GM19324 (cell line): Measurements from ENCODE around the gene MAP3K15.

ENCODE experiments used
- ATAC-seq: cut with Tn5 transposase; IDR thresholded peaks from one replicate; pipeline ENCODE4 v1.9.1; 2021; ENCODE audit warnings: mild to moderate bottlenecking, moderate library complexity; ENCODE audit not compliant: unreplicated experiment, low FRiP score

The MAP3K15 gene

DNA sequence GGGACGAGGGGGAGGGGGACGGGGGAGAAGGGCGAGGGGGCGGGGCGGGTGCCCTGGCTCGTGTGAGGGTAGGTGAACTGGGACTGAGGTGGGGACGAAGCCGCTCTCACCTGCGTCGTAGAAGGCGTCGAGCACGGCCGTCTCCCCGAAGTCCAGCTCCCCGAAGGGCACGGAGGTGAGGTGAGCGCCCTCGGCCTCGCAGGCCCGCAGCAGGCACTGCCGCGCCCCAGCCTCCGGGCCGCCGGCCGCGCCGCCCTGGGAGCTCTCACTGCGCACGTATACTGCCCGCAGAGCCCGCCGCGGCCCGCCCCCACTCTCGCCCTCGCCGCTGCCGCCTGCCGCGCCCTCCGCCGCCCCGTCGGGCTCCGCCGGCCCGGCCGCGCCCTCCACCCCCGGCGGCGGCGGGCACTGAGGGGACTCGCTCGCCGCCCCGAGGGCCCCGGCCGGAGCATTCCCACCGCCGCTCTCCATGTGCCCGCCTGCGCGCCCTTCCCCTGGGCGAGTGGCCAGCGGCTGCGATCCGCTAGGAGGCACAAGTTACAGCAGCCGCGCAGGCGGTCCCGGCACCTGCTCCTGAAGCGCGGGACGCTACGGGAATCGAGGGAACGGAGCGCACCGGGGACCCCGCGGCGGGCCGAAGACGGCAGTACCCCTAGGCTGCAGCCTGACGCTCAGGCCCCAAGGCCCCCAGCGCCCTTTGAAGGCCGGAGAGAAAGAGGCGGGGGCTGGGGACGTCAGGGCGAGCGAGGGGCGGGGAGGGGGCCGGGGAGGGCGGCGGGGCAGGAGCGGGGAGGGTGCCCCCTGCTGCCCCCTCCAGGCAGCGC is at the start of gene MAP3K15:
Gene MAP3K15, minus strand, starts transcription at position 718 of the 824 bp plus-strand sequence. Its CDS starts 247 bp downstream, at position 471.
- no peak for ATAC-seq

DNA sequence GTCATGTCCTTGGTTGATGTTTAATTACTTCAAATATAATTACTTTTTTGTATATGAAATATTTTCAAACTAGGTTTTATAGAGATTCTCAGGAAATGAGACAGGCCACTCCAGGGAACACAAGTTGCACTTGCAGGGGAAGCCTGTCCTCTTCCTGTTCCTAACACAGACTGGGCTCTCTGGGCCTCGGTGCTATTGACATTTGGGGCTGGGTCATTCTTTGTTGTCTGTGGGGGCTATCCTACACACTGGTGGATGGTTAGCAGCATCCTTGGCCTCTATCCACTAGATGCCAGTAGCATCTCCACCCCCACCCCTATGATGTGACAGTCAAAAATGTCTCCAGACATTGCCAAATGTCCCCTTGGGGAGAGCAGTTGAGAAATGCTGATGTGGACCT is 49.3 kb upstream of the MAP3K15 start:
- ATAC-seq = no peak

- ATAC-seq = peak; percentile 24
Observed at GRCh38 chrX:19563746-19564145, 48.4 kb upstream of the MAP3K15 start.

DNA sequence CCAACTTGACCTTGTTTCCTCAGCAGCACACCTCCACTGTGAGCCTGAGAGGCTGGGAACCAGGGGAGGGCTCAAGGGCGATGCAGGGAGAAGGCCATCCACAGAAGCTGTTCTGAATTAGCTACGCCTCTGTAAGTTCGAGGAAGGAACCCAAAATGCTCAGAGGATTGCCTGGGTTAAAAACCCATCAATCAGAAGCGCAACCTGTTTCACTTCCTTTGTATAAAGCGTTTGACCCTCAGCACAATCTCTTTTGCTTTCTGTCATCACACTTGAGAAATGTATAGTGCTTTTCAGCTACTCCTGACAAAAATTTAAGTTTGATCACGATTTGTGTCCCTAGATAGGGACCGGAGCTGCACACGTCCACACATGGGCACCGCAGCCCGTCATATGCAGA is 48.0 kb upstream of the MAP3K15 start:
- peak; percentile 46 for ATAC-seq

DNA sequence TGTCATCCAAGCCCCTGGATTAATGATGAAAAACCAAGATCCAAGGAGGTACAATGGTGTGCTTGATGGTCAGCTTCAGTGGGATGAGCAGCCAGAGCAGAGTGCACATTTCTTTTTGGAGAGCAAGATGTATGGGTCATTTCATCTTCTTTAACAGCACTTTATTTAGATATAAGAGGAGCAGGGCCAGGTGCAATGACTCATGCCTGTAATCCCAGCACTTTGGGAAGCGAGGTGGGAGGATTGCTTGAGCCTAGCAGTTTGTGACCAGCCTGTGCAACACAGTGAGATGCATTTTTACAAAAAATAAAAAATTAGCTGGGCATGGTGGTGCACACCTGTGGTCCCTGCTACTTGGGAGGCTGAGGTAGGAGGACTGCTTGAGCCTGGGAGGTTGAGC is 45.3 kb upstream of the MAP3K15 start:
- no peak for ATAC-seq

DNA sequence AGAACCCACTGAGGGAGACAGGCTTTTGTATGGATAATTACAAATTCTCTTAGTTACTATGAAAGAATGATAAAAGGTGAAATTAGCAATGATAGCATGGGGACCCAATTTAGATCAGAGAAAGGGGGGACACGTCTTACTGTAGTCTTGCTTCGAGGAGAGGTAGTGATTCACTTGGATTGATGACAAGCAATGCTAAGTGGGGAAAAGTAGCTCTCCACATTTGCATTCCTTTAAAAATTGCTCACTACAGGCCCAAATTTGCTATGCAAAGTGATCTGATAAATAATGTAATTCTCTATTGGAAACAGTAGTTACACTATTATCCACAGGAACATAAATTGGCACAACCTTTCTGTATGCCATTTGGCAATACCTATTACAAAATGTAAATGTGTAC is 42.5 kb upstream of the MAP3K15 start:
- ATAC-seq = no peak

DNA sequence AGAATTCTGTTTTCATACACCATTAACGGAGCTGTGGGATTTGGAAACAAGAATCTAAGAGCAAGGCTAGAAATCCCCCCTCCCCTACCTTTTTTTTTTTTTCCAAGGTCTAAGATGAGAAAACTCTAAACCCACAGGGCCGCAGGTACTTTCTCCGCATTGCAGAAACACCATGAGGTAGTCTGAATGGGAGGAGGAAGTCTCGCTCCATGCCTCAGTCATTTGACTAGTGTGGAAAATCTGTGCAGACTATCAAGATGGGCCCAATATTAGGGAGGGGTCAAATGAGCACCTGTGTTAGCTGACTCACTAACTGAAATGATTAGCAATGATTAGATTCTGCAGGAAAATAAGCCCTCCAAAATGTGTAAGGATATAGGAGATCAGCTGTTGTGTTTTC is 40.9 kb upstream of the MAP3K15 start:
- ATAC-seq = no peak

GRCh38 chrX:19555683-19556082 is 40.4 kb upstream of the MAP3K15 start:
- no peak for ATAC-seq

DNA sequence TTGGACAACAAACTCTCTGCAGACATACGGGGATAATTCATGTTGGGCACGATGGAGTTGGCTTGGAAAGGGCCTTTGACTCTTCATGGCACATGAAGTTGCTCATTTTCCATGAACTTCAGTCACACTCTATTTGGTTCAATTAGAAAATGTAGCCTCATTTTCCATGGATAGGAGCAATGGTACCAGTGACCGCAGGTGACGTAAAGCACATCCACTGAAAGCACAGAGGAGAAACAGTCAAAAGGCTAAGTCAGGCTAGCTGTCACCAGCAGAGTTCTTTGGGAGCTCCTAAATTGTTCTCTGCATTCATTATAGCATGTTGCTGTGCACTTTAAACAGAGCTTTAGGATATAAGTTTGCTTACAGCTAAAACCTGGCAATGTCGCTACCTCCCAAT is 39.9 kb upstream of the MAP3K15 start:
- ATAC-seq = no peak

GRCh38 chrX:19554786-19555185 is 39.5 kb upstream of the MAP3K15 start:
- ATAC-seq = no peak

DNA sequence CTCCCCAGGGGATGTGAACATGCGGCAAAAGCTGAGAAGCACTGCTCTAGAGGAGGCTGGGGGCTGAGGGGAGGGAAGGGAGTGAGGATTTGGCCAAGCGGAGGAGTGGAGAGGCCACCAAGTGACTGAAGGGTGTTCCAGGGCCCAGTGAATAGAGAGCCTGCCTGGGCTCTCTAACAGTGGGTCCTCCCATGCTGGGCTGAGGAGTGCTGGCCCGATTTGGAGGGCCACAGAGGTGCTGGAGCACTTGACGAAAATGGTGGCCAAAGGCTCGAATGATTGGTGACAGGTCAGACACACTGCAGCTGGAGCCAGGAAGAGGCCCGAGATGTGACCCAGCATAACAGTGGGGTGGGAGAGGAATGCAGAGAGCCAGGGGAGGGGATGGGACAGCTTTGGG is 37.5 kb upstream of the MAP3K15 start:
- no peak for ATAC-seq

GRCh38 chrX:19549838-19550237 is 34.5 kb upstream of the MAP3K15 start:
- ATAC-seq = no peak

- no peak for ATAC-seq
Observed at GRCh38 chrX:19548934-19549333, 33.6 kb upstream of the MAP3K15 start.

DNA sequence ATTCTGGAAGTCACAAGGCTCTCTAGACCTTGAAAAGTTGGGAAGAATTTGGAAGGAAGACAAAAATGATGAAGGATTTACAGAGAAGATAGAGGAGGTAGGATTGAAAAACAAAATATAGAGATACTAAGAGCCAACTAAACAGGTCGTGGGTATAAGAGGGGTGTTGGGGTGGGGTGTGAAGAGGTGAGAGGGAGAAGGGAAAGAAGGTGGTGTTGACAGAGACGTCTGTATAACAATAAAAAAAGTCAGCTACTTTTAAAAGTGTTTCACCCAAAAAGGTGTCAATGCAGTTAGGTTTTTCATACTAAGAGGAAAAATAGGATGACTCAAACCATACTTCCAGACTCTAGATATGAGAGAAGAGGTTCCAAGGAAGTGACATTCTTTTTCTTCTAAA is 33.0 kb upstream of the MAP3K15 start:
- no peak for ATAC-seq

DNA sequence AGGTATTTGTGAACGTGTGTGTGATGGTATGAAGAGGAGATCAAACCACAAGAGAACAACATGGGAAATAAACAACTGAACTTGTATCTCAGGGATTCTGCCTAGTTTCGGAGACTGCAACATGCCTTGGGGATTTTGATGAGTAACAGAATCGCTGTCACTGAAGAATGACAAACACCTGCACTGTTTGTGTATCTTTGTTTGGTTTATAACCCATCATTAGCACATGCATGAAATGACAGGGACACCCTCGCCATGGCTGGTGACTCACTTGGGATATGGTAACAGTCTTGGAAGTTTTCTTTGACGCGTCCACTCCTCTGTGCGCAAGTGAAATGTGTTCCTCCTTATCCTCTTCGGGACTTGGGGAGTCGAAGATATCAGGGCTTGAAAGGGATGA is 30.3 kb upstream of the MAP3K15 start:
- ATAC-seq = no peak

- ATAC-seq = no peak
Observed at GRCh38 chrX:19544693-19545305, 29.5 kb upstream of the MAP3K15 start.

DNA sequence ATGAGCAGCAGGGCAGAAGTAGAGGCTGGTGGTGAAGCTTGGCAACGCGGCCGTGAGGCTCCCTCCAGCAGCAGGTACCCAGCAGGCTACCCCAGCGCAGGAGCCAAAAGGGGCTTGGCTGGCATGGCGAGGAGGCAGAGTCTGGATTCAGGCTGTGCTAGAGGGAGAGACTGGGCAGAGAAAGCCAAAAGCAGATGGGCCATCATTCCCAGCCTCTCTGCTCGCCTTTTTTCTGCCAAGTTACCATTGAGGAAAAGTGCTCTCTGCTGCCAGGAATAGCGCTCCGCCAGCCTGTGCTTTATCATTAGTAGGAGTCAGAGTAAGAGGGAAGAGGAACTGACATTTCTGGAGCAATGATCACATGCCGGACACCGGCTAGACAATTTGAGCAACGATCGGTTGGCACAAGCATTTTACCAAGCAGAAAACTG is 28.7 kb upstream of the MAP3K15 start:
- ATAC-seq = no peak

DNA sequence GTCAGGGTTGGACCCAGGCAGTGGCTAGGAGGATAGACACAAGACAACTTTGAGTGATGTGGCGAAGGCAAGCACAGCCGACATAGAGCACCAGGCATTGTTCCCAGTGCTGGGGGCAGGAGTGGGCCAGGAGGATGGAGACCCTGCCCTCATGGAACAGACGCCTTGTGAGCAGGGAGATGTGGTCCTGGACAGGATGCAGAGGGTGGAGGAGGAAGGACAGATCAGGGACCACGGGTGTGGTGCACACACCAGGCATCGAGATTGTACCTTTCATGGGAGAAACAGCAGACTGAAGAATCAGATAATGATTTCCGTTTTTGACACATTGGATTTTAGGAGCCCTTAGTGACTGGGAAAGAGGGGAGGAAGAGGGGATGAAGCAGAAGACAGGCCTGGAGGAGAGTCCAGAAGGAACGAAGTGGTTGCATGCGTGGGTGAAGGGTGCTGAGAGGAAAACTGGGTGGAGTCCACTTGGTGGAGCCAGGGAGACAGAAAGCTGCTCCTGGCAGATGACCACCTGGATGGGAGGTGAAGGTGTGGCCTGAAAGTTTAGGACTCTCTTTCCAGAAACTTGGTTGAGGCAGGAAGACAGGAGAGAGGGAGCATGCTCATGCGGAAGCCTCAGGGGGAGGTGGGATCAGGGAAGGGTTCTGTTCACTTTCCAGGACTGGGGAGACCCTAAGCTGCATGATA is 27.9 kb upstream of the MAP3K15 start:
- ATAC-seq = no peak

DNA sequence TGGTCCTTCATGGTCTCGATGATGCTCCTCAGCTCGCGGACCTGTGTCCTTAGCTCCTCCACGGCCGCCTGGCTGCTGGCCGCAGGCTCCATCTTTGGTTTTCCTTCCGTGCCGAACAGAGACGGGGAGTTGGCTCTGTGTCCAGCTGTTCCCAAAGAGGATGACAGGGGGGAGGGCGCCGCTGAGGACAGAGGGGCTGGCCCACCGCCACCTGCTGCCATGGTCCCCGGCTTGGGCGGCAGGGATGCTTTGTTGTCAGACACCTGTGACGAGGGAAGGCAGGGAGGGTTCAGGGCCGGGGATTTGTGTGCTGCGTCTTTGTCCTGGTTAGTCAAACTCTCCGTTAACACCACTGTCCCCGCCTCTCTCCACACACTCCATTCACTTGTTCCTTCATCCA is 26.6 kb upstream of the MAP3K15 start:
- no peak for ATAC-seq

DNA sequence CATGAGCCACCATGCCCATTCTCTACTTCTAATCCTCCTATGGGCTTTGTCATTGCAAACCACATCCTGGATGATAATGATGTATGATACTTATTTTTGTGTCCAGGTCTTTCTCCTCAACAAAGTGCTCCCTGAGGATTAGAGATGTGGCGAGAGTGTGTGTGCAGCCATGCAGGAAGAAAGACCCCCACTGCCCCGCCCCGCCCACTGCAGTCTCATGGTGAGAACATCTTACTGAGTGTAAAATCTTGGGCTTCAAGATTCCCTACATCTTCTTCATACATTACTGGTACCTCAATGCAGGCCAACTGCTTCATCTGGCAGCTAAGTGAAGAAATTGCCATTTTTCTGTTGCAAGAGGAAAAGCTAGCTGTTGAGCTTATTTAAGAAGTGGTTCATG is 25.9 kb upstream of the MAP3K15 start:
- ATAC-seq = no peak

GRCh38 chrX:19540076-19540475 is 24.8 kb upstream of the MAP3K15 start:
- no peak for ATAC-seq

DNA sequence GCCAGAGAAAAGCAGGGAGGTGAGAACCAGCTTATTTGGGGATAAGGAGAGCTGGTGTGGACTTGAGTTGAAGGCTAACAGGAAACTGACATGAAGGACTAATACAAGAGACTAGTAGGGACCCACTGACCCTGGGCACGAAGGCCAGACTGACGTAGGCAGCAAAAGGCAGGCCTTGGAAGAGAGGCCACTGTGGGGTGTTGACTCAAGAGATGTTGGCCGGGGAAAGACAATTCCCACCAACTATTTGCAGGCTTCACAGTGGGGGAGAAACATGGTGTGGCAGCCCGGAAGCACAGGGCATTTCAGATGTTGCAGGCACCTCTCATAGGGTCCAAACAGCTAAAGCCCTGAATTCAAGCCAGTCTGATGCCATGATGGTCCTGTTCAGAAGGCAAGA is 24.4 kb upstream of the MAP3K15 start:
- no peak for ATAC-seq
